ENCODE results near the gene DYRK3. TPM values are rescaled to one million over a fixed set of nuclear protein-coding genes. Genes with fewer than 3 reads are reported as not detected.

DYRK3 gene
- total RNA-seq, 4 donors from 2014 or later: 2.2 to 4.7 (median 4.1) TPM

DNA sequence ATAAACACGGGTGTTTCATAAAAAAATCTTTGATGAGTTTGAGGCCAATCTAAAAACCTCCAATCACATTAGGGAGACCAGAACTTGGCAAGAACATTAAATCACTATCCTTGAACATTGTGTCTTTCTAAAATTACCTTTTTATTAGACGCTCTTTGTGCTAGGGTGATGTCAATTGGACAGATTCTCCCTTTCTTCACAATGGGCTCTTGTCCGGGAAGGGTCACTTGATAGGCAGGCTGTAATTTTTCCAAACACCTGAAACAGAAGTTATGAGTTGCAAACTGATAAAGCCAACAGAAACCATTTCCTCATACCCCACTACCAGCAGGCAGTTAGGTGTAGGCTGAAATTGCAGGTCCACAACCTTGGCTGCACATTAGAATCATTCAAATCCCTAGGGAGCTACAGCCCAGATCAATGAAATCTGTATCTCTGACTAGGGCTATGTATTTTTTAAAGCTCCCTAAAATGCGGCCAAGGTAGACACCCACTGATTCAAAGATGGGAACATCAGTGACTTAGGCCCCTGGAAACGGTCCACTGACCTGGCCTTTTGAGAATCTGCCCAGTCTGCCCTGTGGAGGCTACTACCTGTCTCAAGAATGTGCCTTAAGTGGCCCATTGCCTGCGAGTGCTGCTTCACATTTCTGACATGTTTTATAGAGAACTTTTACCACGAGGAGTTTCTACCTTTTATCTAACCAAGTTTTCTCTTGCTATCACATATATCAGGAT, 39.6 kb upstream of the DYRK3 start:
- peaks cover 99% of the 10 kb centered on the region for H3K36me3 ChIP-seq
- no peak overlapping the region for H3K4me3 ChIP-seq
- TF ChIP-seq POLR2A (IDR thresholded peaks at IDR 0.05): no peak
- TF ChIP-seq, protein P1, sequence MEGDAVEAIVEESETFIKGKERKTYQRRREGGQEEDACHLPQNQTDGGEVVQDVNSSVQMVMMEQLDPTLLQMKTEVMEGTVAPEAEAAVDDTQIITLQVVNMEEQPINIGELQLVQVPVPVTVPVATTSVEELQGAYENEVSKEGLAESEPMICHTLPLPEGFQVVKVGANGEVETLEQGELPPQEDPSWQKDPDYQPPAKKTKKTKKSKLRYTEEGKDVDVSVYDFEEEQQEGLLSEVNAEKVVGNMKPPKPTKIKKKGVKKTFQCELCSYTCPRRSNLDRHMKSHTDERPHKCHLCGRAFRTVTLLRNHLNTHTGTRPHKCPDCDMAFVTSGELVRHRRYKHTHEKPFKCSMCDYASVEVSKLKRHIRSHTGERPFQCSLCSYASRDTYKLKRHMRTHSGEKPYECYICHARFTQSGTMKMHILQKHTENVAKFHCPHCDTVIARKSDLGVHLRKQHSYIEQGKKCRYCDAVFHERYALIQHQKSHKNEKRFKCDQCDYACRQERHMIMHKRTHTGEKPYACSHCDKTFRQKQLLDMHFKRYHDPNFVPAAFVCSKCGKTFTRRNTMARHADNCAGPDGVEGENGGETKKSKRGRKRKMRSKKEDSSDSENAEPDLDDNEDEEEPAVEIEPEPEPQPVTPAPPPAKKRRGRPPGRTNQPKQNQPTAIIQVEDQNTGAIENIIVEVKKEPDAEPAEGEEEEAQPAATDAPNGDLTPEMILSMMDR (IDR thresholded peaks at IDR 0.05): no peak
- no peak for TF ChIP-seq EP300 (IDR thresholded peaks at IDR 0.05)
- TF ChIP-seq POLR2AphosphoS5 (IDR thresholded peaks at IDR 0.05): no peak
- H3K27ac ChIP-seq: no peak overlapping the region
- H3K9me3 ChIP-seq: no peaks in the 10 kb centered on the region
- WGBS: 93% methylated on average over 7 of the region's 7 CpGs
- DNase-seq (ENCODE audit: low spot score in 2 of 2): no peak
- no peaks in the 10 kb centered on the region for H3K27me3 ChIP-seq
- H3K4me1 ChIP-seq: no peaks in the 10 kb centered on the region

- Histone ChIP-seq H3K4me1 (no peaks in the 10 kb centered on the region), H3K27ac (no peak overlapping the region), H3K36me3 (peaks cover 99% of the 10 kb centered on the region), H3K4me3 (no peak overlapping the region), H3K27me3 (no peaks in the 10 kb centered on the region), H3K9me3 (no peaks in the 10 kb centered on the region)
- WGBS: 100% methylated on average over 1 of the region's 1 CpG
- no peak for DNase-seq (ENCODE audit: low spot score in 2 of 2)
- TF ChIP-seq, protein P1 (IDR thresholded peaks at IDR 0.05): no peak
- no peak for TF ChIP-seq POLR2AphosphoS5 (IDR thresholded peaks at IDR 0.05)
- no peak for TF ChIP-seq POLR2A (IDR thresholded peaks at IDR 0.05)
- no peak for TF ChIP-seq EP300 (IDR thresholded peaks at IDR 0.05)
Observed at GRCh38 chr1:206596319-206596666, 39.0 kb upstream of the DYRK3 start.

- Histone ChIP-seq H3K36me3 (peaks cover 99% of the 10 kb centered on the region), H3K9me3 (no peaks in the 10 kb centered on the region), H3K4me3 (no peak overlapping the region), H3K27me3 (no peaks in the 10 kb centered on the region), H3K27ac (no peak overlapping the region), H3K4me1 (no peaks in the 10 kb centered on the region)
- no peak for TF ChIP-seq POLR2AphosphoS5 (IDR thresholded peaks at IDR 0.05)
- no peak for TF ChIP-seq EP300 (IDR thresholded peaks at IDR 0.05)
- TF ChIP-seq POLR2A (IDR thresholded peaks at IDR 0.05): no peak
- TF ChIP-seq, protein P1 (IDR thresholded peaks at IDR 0.05): no peak
- 90% methylated on average over 3 of the region's 3 CpGs for WGBS
- DNase-seq (ENCODE audit: low spot score in 2 of 2): no peak
Observed at GRCh38 chr1:206600527-206600926, 34.8 kb upstream of the DYRK3 start.

GRCh38 chr1:206604861-206605260, 30.5 kb upstream of the DYRK3 start:
- Histone ChIP-seq H3K36me3 (peaks cover 89% of the 10 kb centered on the region), H3K4me3 (no peak overlapping the region), H3K9me3 (no peaks in the 10 kb centered on the region), H3K27ac (no peak overlapping the region), H3K27me3 (no peaks in the 10 kb centered on the region), H3K4me1 (no peaks in the 10 kb centered on the region)
- 92% methylated on average over 5 of the region's 5 CpGs for WGBS
- no peak for DNase-seq (ENCODE audit: low spot score in 2 of 2)
- TF ChIP-seq POLR2A (IDR thresholded peaks at IDR 0.05) (no peak), EP300 (IDR thresholded peaks at IDR 0.05) (no peak), POLR2AphosphoS5 (IDR thresholded peaks at IDR 0.05) (no peak)
- TF ChIP-seq, protein P1 (IDR thresholded peaks at IDR 0.05): no peak

DNA sequence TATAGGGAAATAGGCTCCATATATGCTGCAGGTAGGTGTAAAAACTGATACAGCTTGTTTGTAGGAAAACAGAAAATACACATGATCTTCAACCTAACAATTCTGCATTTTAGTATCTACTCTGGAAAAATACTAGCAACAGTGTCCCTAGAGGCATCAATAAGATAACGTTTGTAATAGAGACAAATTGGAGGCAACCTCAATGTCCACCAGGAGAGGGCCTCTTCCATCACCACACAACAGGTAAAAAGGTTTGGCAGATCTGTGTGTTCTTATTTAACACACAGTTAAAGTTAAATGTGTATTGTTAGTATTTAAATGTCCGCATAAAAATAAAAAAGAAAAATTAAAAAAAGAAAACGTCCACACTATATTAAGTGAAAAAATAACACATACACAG, 28.5 kb upstream of the DYRK3 start:
- no peak overlapping the region for H3K27ac ChIP-seq
- WGBS: 58% methylated on average over 3 of the region's 3 CpGs
- TF ChIP-seq, protein P1 (IDR thresholded peaks at IDR 0.05): no peak
- TF ChIP-seq EP300 (IDR thresholded peaks at IDR 0.05): no peak
- TF ChIP-seq POLR2A (IDR thresholded peaks at IDR 0.05): no peak
- no peak for TF ChIP-seq POLR2AphosphoS5 (IDR thresholded peaks at IDR 0.05)
- peaks cover 10% of the 10 kb centered on the region for H3K4me1 ChIP-seq
- no peak overlapping the region for H3K4me3 ChIP-seq
- no peaks in the 10 kb centered on the region for H3K9me3 ChIP-seq
- no peaks in the 10 kb centered on the region for H3K27me3 ChIP-seq
- DNase-seq (ENCODE audit: low spot score in 2 of 2): no peak
- H3K36me3 ChIP-seq: peaks cover 79% of the 10 kb centered on the region
